GM10266 (cell line): ENCODE data around the gene GABRP.

Source experiments
- DNase-seq: peaks from one replicate; pipeline ENCODE4 v3.0.0; 2012; ENCODE audit errors: extremely low spot score
- CTCF ChIP-seq: IDR thresholded peaks from 2 replicates; pipeline ENCODE4 v1.5.1; 2012; ENCODE audit warnings: mild to moderate bottlenecking, low read depth; ENCODE audit not compliant: control insufficient read depth, insufficient read depth; ENCODE audit errors: missing control alignments

The GABRP gene

DNA sequence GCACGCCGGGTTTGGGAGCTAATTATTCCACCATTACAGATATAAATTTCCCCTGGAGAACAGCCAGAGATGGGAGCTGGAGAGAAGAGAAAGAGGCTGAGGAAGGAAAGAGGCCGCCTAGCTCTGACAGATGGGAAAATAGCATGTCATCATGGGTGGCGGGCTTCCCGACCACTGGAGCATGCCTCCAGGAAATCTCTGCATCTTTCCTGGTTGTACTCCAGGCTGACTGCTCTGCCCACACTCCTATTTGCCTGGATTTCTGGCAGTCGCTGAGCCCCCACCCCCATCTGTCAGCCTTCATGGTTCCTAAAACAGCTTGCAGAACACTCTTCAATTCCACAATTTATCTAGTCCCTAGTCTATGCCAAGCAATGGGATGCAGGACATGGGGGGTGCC is 14.3 kb upstream of the GABRP start:
- TF ChIP-seq CTCF: no peak
- DNase-seq: no peak

- DNase-seq: no peak
Measured at GRCh38 chr5:170769898-170770416, 13.6 kb upstream of the GABRP start.

GRCh38 chr5:170771496-170771895 is 12.0 kb upstream of the GABRP start:
- DNase-seq: no peak
- TF ChIP-seq CTCF: no peak

More at GRCh38 chr5:170769898-170770416, 13.6 kb upstream of the GABRP start:
- TF ChIP-seq CTCF: no peak

- DNase-seq: no peak
- TF ChIP-seq CTCF: no peak
Measured at GRCh38 chr5:170773024-170773985, 10.2 kb upstream of the GABRP start.

DNA sequence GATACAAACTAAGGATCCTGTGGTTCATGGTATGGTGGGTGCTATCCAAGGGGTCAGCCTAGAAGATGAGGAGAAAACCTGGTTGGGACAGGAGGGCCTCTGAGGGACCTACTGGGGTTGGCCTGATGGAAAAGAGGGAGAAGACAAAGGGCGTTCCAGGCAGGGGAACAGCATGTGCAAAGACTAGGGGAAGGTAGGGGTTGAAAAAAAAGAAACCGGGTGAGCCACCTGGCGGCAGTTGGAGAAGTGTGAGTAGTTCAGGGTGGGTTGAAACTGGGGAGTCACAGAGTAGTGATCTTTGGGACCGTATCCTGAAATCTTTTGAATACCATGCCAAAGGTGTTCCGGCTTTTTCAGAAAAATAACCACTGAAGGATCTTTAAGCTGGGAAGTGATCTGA is 8.7 kb upstream of the GABRP start:
- TF ChIP-seq CTCF: no peak
- DNase-seq: no peak

GRCh38 chr5:170781946-170782345 is 1.6 kb upstream of the GABRP start:
- no peak for TF ChIP-seq CTCF
- DNase-seq: no peak

DNA sequence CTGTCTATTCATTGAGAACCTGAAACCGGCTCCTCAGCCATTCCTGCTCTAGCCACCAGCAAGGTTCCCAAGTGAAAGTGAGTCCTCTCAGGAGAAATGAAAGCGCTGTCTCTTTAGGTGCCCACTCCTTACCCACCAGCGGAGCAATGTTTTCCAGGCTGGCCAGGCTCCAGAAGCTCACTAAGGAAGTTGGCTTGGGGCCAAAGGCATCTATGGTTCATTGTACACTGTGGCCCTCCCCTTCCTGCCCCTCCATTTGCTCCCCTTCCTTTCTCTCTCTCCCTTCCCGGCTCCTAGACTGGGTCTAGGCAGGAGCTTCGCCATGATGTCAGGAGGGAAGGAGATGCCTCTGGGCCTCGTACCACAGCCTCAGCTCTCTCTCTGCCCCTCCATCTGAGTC is 1.1 kb upstream of the GABRP start:
- no peak for TF ChIP-seq CTCF
- no peak for DNase-seq
